Spleen (tissue), 11 donors: ENCODE measurements around the gene PHKB. TPM values are rescaled to one million over a fixed set of nuclear protein-coding genes. Genes with fewer than 3 reads are reported as not detected.

Source experiments
- DNase-seq: peaks from one replicate; pipeline ENCODE4 v3.0.0-alpha.2; 2020
- H3K27ac ChIP-seq, 8 donors: fragments of 200-600 bp; sonication (generic) in 7 of 8; 1 replicate in 4 of 8; 2 replicates in 4 of 8; pipeline versions ENCODE4 v1.5.0 to v1.8.0; 2016 to 2021; ENCODE audit warnings: inconsistent platforms in 4 of 8, mild to moderate bottlenecking in 4 of 8, moderate library complexity in 1 of 8
- H3K27me3 ChIP-seq, 7 donors: fragments of 200-600 bp; sonication (generic) in 6 of 7; replicated peaks in 1 of 7; 1 replicate in 4 of 7; 2 replicates in 3 of 7; pipeline versions ENCODE4 v1.5.0 to v1.8.0; 2016 to 2021; ENCODE audit warnings: inconsistent platforms in 3 of 7, mild to moderate bottlenecking in 1 of 7
- H3K36me3 ChIP-seq, 6 donors: fragments of 200-600 bp; sonication (generic) in 5 of 6; 1 replicate in 4 of 6; 2 replicates in 2 of 6; pipeline versions ENCODE4 v1.5.0 to v1.8.0; 2016 to 2021; ENCODE audit warnings: inconsistent platforms in 2 of 6
- H3K4me1 ChIP-seq, 6 donors: fragments of 200-600 bp; sonication (generic) in 5 of 6; 1 replicate in 3 of 6; 2 replicates in 3 of 6; pipeline versions ENCODE4 v1.5.0 to v1.8.0; 2016 to 2021; ENCODE audit warnings: inconsistent platforms in 3 of 6
- H3K4me3 ChIP-seq, 8 donors: fragments of 200-600 bp; sonication (generic) in 7 of 8; 1 replicate in 4 of 8; 2 replicates in 4 of 8; pipeline versions ENCODE4 v1.5.0 to v1.8.0; 2016 to 2021; ENCODE audit warnings: inconsistent platforms in 4 of 8, mild to moderate bottlenecking in 4 of 8, moderate library complexity in 2 of 8
- H3K9me3 ChIP-seq, 8 donors: fragments of 200-600 bp; sonication (generic) in 7 of 8; 1 replicate in 4 of 8; 2 replicates in 4 of 8; pipeline versions ENCODE4 v1.5.0 to v1.8.0; 2016 to 2021; ENCODE audit warnings: inconsistent platforms in 4 of 8
- CTCF ChIP-seq, 11 experiments: fragments of 200-600 bp in 7 of 11; fragments of 450-650 bp in 4 of 11; sonication (generic) in 4 of 11; IDR thresholded peaks in 8 of 11; conservative IDR thresholded peaks in 3 of 11; 1 replicate in 7 of 11; 2 replicates in 4 of 11; pipeline versions ENCODE4 v1.4.0 to v1.8.0; 2016 to 2021; ENCODE audit warnings: antibody characterized with exemption in 11 of 11, inconsistent platforms in 4 of 11, mild to moderate bottlenecking in 1 of 11
- POLR2A ChIP-seq, 3 donors: fragments of 450-650 bp; IDR thresholded peaks; one replicate each; pipeline ENCODE4 v1.5.1; 2017; ENCODE audit warnings: antibody characterized with exemption in 3 of 3, mild to moderate bottlenecking in 1 of 3
- POLR2AphosphoS5 ChIP-seq, 3 donors: sonication (generic); formaldehyde crosslinking; IDR thresholded peaks; one replicate each; pipeline ENCODE4 v1.5.1; 2017; ENCODE audit warnings: antibody characterized with exemption in 3 of 3
- WGBS, 5 donors: extraction: QIAGEN DNeasy Blood & Tissue Kit in 3 of 5; methylation state at CpG; one replicate each; pipeline versions ENCODE4 v1.1.5 to v1.1.7; 2013 to 2018; 5-methylcytosine and 5-hydroxymethylcytosine counted together
- intact Hi-C: fragments of 100-400 bp; cut with DNase I; formaldehyde crosslinking; loops from one replicate; pipeline ENCODE4 v1.15.0; 2023; ENCODE audit warnings: low total_unique reads
- polyA plus RNA-seq, 3 donors: library from polyadenylated mRNA; stranded (reverse); fragments of 200-250 nt; gene quantifications; one replicate each; pipeline ENCODE4 v1.2.1, GENCODE V29; 2013
- total RNA-seq, 7 donors: library from RNA; depleted of rRNA in 3 of 7; stranded (reverse); fragments of >200 nt in 3 of 7; fragmentation: NEBNext Ultra II Directional in 4 of 7; extraction: Animal tissue kit (Norgen Biotek cat#: 25700) in 4 of 7; gene quantifications; one replicate each; pipeline versions ENCODE4 v1.1.0 to v1.2.1, GENCODE V29; 2016 to 2021
- donor health status: healthy with polysubstance abuse.
- donor health status: DM: no; HTN: no; CAD: no; lungs with moderate emphysema.
- donor health status: DM: no; HTN: no; CAD: no.
- donor health status: Bipolar disorder and iron deficiency.
- donor health status: healthy.
- donor health status: DM: no; HTN: no; CAD: no.
- donor health status: DM: yes; HTN: yes; CAD: no.

PHKB gene
- total and polyA plus RNA-seq, 10 donors, result 19.7 to 168 (median 99.1) TPM

GRCh38 chr16:47627721-47628120 lies 166.6 kb downstream of the PHKB start:
- peaks cover 0 to 53% (median 0%) of the 10 kb centered on the region in 6 donors for H3K36me3 ChIP-seq
- no peaks in the 10 kb centered on the region for H3K27me3 ChIP-seq
- peaks cover 0 to 6% (median 0%) of the 10 kb centered on the region in 8 donors for H3K9me3 ChIP-seq
- intact Hi-C loops, result no loop called here
- H3K4me1 ChIP-seq, result peaks cover 0 to 8% (median 0%) of the 10 kb centered on the region in 6 donors
- H3K27ac ChIP-seq, result no peak overlapping the region
- no peak for DNase-seq
- TF ChIP-seq CTCF (IDR thresholded peaks at IDR 0.05 in 8 of 11, conservative IDR thresholded peaks at IDR 0.05 in 3 of 11), result no peak
- TF ChIP-seq POLR2A (IDR thresholded peaks at IDR 0.05), result no peak
- no peak for TF ChIP-seq POLR2AphosphoS5 (IDR thresholded peaks at IDR 0.05)
- no peak overlapping the region for H3K4me3 ChIP-seq

GRCh38 chr16:47631131-47631530 lies 170.0 kb downstream of the PHKB start:
- intact Hi-C loops, result no loop called here
- peaks cover 0 to 6% (median 0%) of the 10 kb centered on the region in 8 donors for H3K9me3 ChIP-seq
- WGBS, 5 donors, result 88 to 97% (median 95%) methylated on average over 5 of the region's 5 CpGs
- no peak overlapping the region for H3K27ac ChIP-seq
- peaks cover 0 to 63% (median 7%) of the 10 kb centered on the region in 6 donors for H3K36me3 ChIP-seq
- TF ChIP-seq POLR2A (IDR thresholded peaks at IDR 0.05) (no peak), POLR2AphosphoS5 (IDR thresholded peaks at IDR 0.05) (no peak), CTCF (IDR thresholded peaks at IDR 0.05 in 8 of 11, conservative IDR thresholded peaks at IDR 0.05 in 3 of 11) (no peak)
- H3K4me3 ChIP-seq, result no peak overlapping the region
- no peak for DNase-seq
- no peaks in the 10 kb centered on the region for H3K4me1 ChIP-seq
- H3K27me3 ChIP-seq, result no peaks in the 10 kb centered on the region

- intact Hi-C loops, result no loop called here
- 97 to 100% (median 100%) methylated on average over 1 of the region's 1 CpG for WGBS, 5 donors
- H3K27me3 ChIP-seq, result no peaks in the 10 kb centered on the region
- TF ChIP-seq POLR2AphosphoS5 (IDR thresholded peaks at IDR 0.05), result no peak
- no peaks in the 10 kb centered on the region for H3K4me1 ChIP-seq
- peaks cover 0 to 63% (median 11%) of the 10 kb centered on the region in 6 donors for H3K36me3 ChIP-seq
- no peak for DNase-seq
- H3K9me3 ChIP-seq, result no peaks in the 10 kb centered on the region
- H3K4me3 ChIP-seq, result no peak overlapping the region
- H3K27ac ChIP-seq, result no peak overlapping the region
These were observed 173.0 kb downstream of the PHKB start for GRCh38 chr16:47634126-47634525.

- DNase-seq, result no peak
- Histone ChIP-seq H3K36me3 (peaks cover 0 to 63% (median 11%) of the 10 kb centered on the region in 6 donors), H3K4me1 (no peaks in the 10 kb centered on the region), H3K27me3 (no peaks in the 10 kb centered on the region), H3K27ac (no peak overlapping the region), H3K4me3 (no peak overlapping the region), H3K9me3 (no peaks in the 10 kb centered on the region)
- intact Hi-C loops, result no loop called here
- TF ChIP-seq POLR2AphosphoS5 (IDR thresholded peaks at IDR 0.05) (no peak), POLR2A (IDR thresholded peaks at IDR 0.05) (no peak), CTCF (IDR thresholded peaks at IDR 0.05 in 8 of 11, conservative IDR thresholded peaks at IDR 0.05 in 3 of 11) (no peak)
These were observed 173.6 kb downstream of the PHKB start for GRCh38 chr16:47634727-47635126.
